ENCODE results near the gene TRIM22.
"Not testable (repeated sequence)": the region's sequence is repeated elsewhere in the genome, so short reads cannot be mapped to it uniquely, and the experiment has no call there.

TRIM22 gene

DNA sequence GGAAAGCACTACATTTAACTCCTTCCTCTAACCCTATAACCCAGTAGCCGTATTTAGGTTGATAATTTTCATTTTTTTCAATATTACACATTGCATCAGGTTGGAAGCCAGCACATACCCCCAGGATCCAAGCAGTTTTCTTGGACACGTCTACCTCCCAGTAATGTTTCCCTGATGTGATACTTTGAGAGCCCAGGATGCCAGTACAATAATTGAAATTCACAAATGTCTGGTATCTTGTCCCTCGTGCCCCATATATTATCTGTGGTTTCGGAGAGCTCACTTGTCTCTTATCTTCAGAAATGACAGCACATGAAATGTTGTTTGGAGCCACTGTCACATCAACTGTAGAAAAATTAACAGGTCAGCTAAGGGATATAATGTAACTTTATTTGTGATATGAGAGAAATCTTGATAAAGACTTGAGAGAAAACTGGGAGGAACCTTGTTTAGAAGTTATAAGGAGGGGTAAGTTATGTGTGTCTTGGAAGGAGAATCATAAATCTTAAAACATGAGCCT is 24.5 kb upstream of the TRIM22 start:
- H3K27ac ChIP-seq: no peak overlapping the region
- TF ChIP-seq ZFX (IDR thresholded peaks at IDR 0.05): no peak
- TF ChIP-seq, protein P1, sequence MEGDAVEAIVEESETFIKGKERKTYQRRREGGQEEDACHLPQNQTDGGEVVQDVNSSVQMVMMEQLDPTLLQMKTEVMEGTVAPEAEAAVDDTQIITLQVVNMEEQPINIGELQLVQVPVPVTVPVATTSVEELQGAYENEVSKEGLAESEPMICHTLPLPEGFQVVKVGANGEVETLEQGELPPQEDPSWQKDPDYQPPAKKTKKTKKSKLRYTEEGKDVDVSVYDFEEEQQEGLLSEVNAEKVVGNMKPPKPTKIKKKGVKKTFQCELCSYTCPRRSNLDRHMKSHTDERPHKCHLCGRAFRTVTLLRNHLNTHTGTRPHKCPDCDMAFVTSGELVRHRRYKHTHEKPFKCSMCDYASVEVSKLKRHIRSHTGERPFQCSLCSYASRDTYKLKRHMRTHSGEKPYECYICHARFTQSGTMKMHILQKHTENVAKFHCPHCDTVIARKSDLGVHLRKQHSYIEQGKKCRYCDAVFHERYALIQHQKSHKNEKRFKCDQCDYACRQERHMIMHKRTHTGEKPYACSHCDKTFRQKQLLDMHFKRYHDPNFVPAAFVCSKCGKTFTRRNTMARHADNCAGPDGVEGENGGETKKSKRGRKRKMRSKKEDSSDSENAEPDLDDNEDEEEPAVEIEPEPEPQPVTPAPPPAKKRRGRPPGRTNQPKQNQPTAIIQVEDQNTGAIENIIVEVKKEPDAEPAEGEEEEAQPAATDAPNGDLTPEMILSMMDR (conservative IDR thresholded peaks at IDR 0.05): no peak

DNA sequence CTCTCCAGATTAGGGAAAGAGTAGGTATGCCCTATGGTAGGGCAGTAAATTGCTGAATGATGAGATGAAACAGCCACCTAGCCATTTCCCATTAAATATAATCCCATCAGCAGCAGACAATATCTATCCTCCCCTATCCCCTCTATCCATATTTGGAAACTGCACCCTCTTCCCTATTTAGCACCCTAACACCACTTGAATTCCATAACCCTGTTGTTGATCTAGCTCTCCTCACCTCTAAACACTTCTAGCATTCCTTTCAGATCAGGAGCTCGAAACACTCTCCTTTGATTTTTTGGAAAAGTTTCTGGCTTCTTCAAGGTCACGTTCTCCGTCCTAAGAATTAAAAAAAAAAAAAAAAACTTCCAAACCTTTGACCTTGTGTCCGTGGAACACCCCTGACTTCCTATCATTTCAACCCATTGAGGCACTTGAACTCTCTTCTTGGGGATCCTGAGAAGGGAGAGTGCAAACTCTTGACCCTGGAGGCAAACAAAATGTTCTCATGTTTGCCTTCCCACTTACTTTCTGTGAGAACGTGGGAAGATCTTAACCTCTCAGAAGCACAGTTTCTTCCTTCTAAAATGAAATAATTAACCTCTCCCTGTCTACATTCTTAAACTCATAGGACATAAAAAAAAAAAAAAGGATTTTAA is 23.7 kb upstream of the TRIM22 start:
- TF ChIP-seq ZFX (IDR thresholded peaks at IDR 0.05): no peak
- TF ChIP-seq, protein P1 (conservative IDR thresholded peaks at IDR 0.05): no peak
- no peak overlapping the region for H3K27ac ChIP-seq

DNA sequence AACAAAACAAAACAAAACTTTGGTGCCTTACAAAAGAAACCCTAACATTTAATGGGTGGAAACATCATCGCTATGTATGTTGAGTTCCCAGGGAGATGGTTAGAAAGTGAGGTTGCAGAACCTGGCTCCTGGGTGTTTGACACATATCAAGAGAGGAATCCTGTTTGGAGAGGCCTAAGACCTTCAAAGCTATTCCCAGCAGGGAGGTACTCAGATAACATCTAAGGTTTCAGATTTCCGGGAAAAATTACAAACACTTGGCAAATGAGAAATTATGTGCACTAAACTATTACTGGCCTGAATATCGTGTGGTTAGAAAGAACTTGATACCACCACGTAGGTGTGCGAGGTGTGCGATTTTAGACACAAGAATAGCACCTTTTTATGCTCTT is 23.2 kb upstream of the TRIM22 start:
- no peak overlapping the region for H3K27ac ChIP-seq
- TF ChIP-seq, protein P1 (conservative IDR thresholded peaks at IDR 0.05): no peak
- TF ChIP-seq ZFX (IDR thresholded peaks at IDR 0.05): no peak

DNA sequence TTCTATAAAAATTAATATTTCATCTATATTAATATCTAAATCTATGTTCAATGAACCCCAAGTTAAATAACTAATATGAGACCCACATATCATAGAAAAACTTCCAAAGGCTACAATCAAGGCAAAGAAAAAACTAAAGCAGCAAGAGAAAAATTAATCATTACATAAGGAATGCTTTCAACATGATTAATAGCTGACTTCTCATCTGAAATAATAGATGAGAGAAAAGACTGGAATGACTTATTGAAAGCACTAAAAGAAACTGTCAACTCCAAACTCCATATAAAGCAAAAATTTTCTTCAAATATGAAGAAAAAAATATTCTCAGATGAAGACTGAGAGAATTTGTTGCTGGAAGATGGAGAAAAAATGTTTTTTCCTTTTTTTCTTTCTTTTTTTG is 17.8 kb upstream of the TRIM22 start:
- H3K27ac ChIP-seq: no peak overlapping the region
- TF ChIP-seq, protein P1 (conservative IDR thresholded peaks at IDR 0.05): no peak
- no peak for TF ChIP-seq ZFX (IDR thresholded peaks at IDR 0.05)

DNA sequence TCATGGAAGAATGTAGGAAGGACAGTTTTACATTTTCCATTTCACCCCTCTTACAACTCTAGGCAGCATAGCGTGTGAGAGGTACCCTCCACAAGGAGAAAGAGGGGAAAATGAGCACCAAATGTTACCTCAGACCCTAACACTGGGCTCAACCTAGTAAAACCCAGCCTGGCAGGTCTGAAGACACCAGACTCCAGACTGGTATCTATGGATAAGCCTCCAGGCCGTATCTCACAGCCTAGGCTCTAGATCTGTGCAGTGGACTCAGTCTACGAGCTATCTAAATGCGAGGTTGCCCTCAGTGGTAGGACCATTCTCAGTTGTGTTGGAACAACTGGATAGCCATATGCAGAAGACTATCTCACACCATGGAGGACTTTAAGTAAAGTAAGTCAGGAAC is 15.2 kb upstream of the TRIM22 start:
- no peak for TF ChIP-seq ZFX (IDR thresholded peaks at IDR 0.05)
- no peak overlapping the region for H3K27ac ChIP-seq

DNA sequence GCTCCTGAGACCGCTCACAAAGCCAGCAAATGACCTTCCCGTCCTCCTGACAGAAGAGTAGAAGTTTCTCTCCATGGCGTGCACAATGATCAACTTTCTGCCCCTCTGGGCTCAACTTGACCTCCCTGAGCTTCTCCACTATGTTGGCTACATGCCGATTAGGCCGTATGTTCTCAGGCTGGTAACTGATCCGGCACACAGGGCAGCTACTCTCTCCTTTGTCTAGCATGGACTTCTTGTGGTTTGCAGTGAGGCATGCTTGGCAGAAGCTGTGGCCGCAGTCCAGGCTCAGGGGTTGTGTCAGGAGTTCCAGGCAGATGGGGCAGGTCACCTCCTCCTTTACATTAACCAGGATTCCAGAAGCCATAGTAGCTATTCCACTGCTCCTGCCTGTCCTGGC is 9.8 kb upstream of the TRIM22 start:
- no peak overlapping the region for H3K27ac ChIP-seq
- TF ChIP-seq, protein P1 (conservative IDR thresholded peaks at IDR 0.05): no peak
- no peak for TF ChIP-seq ZFX (IDR thresholded peaks at IDR 0.05)

DNA sequence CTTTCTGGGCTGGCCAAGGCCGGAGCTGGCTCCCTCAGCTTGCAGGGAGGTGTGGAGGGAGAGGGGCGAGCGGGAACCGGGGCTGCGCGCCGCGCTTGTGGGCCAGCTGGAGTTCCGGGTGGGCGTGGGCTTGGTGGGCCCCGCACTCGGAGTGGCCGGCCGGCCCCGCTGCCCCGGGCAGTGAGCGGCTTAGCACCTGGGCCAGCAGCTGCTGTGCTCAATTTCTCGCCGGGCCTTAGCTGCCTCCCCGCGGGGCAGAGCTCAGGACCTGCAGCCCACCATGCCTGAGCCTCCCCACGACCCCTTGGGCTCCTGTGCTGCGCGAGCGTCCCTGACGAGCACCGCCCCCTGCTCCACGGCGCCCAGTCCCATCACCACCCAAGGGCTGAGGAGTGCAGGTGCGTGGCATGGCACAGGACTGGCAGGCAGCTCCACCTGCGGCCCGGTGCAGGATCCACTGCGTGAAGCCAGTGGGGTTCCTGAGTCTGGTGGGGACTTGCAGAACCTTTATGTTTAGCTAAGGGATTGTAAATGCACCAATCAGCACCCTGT is 6.6 kb upstream of the TRIM22 start:
- H3K27ac ChIP-seq: not testable (repeated sequence)

DNA sequence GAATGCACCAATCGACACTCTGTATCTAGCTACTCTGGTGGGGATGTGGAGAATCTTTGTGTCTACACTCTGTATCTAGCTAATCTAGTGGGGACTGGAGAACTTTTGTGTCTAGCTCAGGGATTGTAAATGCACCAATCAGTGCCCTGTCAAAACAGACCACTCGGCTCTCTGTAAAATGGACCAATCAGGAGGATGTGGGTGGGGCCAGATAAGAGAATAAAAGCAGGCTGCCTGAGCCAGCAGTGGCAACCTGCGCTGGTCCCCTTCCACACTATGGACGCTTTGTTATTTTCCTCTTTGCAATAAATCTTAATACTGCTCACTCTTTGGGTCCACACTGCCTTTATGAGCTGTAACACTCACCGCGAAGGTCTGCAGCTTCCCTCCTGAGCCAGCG is 6.0 kb upstream of the TRIM22 start:
- peak overlapping the region; percentile 65 for H3K27ac ChIP-seq

DNA sequence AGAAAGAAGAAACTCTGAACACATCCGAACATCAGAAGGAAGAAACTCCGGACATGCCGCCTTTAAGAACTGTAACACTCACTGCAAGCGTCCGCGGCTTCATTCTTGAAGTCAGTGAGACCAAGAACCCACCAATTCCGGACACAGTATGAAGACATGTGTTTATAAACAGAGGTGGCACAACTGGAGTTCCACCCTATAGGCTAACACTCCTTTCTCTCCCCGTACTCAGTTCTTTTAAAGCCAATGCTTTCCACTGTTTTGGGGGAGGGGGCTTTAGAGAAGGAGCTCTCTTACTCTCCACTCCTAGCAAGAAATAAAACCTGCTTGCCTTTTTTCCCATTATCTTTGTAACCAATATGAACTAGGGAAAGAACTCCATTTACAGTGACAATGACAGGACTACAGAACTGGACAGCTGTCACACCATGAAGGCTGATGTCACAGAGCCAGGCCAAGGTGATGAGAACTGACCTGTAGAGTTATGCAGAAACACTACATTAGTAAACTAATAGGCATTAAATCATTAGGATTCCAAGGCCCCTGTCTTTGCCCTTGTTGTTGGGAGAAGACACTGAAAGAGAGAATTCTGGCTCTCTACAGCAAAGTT is 5.4 kb upstream of the TRIM22 start:
- peak overlapping the region; percentile 65 for H3K27ac ChIP-seq
- TF ChIP-seq, protein P1 (conservative IDR thresholded peaks at IDR 0.05): no peak
- TF ChIP-seq ZFX (IDR thresholded peaks at IDR 0.05): no peak

All from C4-2B (cell line).